ENCODE data around the gene QKI.

DNA sequence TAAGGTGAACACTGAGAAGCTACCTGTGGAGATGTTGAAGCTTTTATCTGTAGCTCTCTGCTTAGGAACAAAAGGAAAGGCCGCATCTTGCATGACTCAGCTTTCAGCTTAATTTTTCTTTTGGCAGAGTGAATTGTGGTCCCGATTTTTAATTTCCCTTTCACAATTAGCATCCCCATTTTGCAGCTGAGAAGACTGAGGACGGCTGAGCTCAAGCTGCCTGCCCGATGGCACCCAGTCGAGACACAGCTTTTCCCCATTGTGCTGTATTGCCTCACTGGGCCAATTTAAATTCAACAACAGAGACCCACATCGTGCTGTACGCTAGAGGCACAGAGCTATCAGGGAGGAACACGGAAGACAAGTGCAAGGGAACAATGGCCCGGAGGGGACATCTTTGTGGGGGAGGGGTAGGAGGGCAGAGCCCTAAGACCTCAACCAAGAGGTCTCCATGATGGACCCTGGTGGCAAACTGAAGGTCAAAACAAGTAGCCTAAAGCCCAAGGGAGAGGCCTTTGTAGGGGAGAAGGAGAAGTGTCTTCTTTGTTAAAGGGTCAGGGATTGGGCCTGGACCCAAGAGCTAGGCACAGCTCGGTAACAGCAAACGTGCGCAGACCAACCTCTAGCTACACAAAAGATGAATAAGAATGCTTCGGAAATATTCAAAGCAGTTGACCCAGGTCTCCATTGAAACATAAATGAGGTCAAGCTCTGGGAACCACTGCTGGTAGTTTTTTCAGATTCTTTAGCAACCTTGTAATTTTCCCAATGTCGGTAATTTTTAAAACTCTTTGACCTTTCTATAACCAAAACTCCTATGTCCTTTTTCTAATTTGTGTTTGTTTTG lies 13.3 kb upstream of the QKI start:
- TF ChIP-seq, protein P1, sequence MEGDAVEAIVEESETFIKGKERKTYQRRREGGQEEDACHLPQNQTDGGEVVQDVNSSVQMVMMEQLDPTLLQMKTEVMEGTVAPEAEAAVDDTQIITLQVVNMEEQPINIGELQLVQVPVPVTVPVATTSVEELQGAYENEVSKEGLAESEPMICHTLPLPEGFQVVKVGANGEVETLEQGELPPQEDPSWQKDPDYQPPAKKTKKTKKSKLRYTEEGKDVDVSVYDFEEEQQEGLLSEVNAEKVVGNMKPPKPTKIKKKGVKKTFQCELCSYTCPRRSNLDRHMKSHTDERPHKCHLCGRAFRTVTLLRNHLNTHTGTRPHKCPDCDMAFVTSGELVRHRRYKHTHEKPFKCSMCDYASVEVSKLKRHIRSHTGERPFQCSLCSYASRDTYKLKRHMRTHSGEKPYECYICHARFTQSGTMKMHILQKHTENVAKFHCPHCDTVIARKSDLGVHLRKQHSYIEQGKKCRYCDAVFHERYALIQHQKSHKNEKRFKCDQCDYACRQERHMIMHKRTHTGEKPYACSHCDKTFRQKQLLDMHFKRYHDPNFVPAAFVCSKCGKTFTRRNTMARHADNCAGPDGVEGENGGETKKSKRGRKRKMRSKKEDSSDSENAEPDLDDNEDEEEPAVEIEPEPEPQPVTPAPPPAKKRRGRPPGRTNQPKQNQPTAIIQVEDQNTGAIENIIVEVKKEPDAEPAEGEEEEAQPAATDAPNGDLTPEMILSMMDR (conservative IDR thresholded peaks at IDR 0.05): no peak
- no peak for TF ChIP-seq EZH2 (IDR thresholded peaks at IDR 0.05; ENCODE audit: low read depth)

Data from PC-9 (cell line).